ENCODE measurements around the gene MRE11. TPM values are rescaled to one million over a fixed set of nuclear protein-coding genes. Genes with fewer than 3 reads are reported as not detected.

MRE11 gene
- polyA plus RNA-seq, 2 of the 4 experiments (the other 2 are of a cell fraction): 19.2 to 28.4 TPM

DNA sequence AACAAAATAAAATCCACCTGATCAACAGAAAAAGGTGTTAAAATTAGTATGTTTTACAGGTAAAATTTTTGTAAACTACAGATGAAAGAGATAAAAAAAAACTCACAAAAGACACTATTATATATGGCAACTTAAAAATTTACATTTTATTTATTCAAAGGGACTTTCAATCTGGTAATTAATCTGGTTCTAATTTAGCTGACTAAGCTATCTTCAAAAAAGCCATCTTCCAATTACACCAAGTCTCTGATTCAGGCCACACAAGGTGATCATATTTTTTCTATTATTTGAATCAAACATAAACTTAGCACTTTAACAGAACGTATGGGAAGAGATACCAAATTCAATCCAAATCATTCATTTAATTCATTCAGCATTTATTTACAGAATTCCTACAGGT lies 7.6 kb downstream of the MRE11 start:
- no peak overlapping the region for H3K27ac ChIP-seq
- WGBS (ENCODE audit: missing lambda C conversion rate): 89% methylated on average over 1 of the region's 1 CpG
- TF ChIP-seq MAFK (IDR thresholded peaks at IDR 0.05; ENCODE audit: partially characterized antibody) (peak; percentile 73), CBX2 (IDR thresholded peaks at IDR 0.05; ENCODE audit: borderline replicate concordance, low read depth) (no peak)
- no peak overlapping the region for H3K4me2 ChIP-seq
- H3K4me3 ChIP-seq: no peak overlapping the region
- CTCF ChIA-PET: interaction anchor here (0.6 kb wide), 1 partner anchor 176 kb away, joined by 3 read pairs; no protein-coding TSS in a partner anchor
- POLR2A ChIA-PET: no interaction called here
- H3K4me1 ChIP-seq: no peaks in the 10 kb centered on the region
- DNase-seq (ENCODE audit: low read depth in 1 of 2, low spot score in 1 of 2) (no peak), ATAC-seq (no peak), FAIRE-seq (no peak)
- no peaks in the 10 kb centered on the region for H3K9me3 ChIP-seq

DNA sequence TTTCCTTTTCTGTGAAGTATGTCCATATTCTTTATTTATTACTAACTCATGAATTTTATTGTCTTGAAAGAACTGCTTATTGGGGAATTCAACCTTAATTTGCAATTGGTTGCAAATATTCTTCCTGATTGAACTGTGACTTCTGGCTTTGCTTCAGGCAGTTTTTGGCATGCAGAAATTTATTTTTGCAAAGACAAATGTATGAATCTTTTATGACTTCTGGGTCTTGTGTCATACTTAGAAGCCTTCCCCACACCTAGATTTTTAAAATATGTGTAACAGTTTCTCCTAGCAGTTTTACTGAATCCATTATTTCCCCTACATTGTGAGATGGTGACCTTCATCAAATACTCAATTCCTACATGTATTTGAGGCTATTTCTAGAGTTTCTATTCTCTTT lies 12.3 kb downstream of the MRE11 start:
- Histone ChIP-seq H3K4me3 (no peak overlapping the region), H3K27ac (no peak overlapping the region), H3K4me2 (no peak overlapping the region), H3K9me3 (no peaks in the 10 kb centered on the region), H3K4me1 (no peaks in the 10 kb centered on the region)
- FAIRE-seq (no peak), ATAC-seq (no peak), DNase-seq (ENCODE audit: low read depth in 1 of 2, low spot score in 1 of 2) (no peak)
- CTCF ChIA-PET: no interaction called here
- TF ChIP-seq EHF (CRISPR knock-in tag; IDR thresholded peaks at IDR 0.05) (no peak), CHD4 (IDR thresholded peaks at IDR 0.05; ENCODE audit: borderline replicate concordance) (no peak), EP300 (IDR thresholded peaks at IDR 0.05) (no peak), RAD21 (conservative IDR thresholded peaks at IDR 0.05 in 1 of 2, IDR thresholded peaks at IDR 0.05 in 1 of 2) (no peak)
- TF ChIP-seq, protein P1, sequence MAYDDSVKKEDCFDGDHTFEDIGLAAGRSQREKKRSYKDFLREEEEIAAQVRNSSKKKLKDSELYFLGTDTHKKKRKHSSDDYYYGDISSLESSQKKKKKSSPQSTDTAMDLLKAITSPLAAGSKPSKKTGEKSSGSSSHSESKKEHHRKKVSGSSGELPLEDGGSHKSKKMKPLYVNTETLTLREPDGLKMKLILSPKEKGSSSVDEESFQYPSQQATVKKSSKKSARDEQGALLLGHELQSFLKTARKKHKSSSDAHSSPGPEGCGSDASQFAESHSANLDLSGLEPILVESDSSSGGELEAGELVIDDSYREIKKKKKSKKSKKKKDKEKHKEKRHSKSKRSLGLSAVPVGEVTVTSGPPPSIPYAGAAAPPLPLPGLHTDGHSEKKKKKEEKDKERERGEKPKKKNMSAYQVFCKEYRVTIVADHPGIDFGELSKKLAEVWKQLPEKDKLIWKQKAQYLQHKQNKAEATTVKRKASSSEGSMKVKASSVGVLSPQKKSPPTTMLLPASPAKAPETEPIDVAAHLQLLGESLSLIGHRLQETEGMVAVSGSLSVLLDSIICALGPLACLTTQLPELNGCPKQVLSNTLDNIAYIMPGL (CRISPR knock-in tag; IDR thresholded peaks at IDR 0.05; ENCODE audit: borderline replicate concordance): no peak
- POLR2A ChIA-PET: no interaction called here

DNA sequence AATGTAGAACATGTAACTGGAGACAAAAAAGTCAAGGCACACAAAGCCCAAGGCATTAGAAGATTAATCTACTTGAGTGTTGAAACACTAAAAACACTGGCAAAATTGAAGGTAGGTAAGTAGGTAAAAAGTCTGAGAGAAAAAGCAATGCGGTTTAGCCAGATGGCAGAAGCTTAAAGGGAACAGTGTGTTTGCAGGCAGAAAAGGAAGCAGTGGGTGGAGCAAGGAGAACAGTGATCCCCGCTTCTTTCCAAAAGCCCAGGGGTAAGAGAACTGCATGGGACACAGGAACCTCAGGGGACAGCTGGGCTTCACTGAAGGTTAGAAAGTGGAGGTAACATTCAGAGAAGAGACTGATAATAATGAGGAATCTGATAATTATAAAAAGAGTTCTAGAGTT lies 16.0 kb downstream of the MRE11 start:
- POLR2A ChIA-PET: no interaction called here
- CTCF ChIA-PET: no interaction called here

More for the DNA sequence above, 16.0 kb downstream of the MRE11 start:
- FAIRE-seq (no peak), DNase-seq (ENCODE audit: low read depth in 1 of 2, low spot score in 1 of 2) (no peak), ATAC-seq (no peak)
- WGBS (ENCODE audit: missing lambda C conversion rate): 100% methylated on average over 2 of the region's 2 CpGs
- no peak for TF ChIP-seq EHF (CRISPR knock-in tag; IDR thresholded peaks at IDR 0.05)
- no peak for TF ChIP-seq HOXA7 (CRISPR knock-in tag; IDR thresholded peaks at IDR 0.05)
- TF ChIP-seq RNF2 (IDR thresholded peaks at IDR 0.05; ENCODE audit: borderline replicate concordance, low read depth): no peak
- no peak for TF ChIP-seq POLR2A (IDR thresholded peaks at IDR 0.05; ENCODE audit: low read length)
- TF ChIP-seq TFCP2L1 (CRISPR knock-in tag; IDR thresholded peaks at IDR 0.05): no peak
- no peak for TF ChIP-seq BHLHE40 (IDR thresholded peaks at IDR 0.05; ENCODE audit: low read depth, low read length)
- TF ChIP-seq, protein P2, sequence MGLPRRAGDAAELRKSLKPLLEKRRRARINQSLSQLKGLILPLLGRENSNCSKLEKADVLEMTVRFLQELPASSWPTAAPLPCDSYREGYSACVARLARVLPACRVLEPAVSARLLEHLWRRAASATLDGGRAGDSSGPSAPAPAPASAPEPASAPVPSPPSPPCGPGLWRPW (IDR thresholded peaks at IDR 0.05): no peak
- TF ChIP-seq, protein P1 (CRISPR knock-in tag; IDR thresholded peaks at IDR 0.05; ENCODE audit: borderline replicate concordance): no peak
- no peak for TF ChIP-seq PHF8 (IDR thresholded peaks at IDR 0.05; ENCODE audit: borderline replicate concordance, low read depth)
- TF ChIP-seq HEYL (CRISPR knock-in tag; IDR thresholded peaks at IDR 0.05): no peak
- no peak for TF ChIP-seq HOXB13 (CRISPR knock-in tag; IDR thresholded peaks at IDR 0.05; ENCODE audit: low read depth)
- TF ChIP-seq, protein P3, sequence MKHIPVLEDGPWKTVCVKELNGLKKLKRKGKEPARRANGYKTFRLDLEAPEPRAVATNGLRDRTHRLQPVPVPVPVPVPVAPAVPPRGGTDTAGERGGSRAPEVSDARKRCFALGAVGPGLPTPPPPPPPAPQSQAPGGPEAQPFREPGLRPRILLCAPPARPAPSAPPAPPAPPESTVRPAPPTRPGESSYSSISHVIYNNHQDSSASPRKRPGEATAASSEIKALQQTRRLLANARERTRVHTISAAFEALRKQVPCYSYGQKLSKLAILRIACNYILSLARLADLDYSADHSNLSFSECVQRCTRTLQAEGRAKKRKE (CRISPR knock-in tag; IDR thresholded peaks at IDR 0.05; ENCODE audit: low read depth): no peak
- no peak for TF ChIP-seq MAFK (IDR thresholded peaks at IDR 0.05; ENCODE audit: partially characterized antibody)
- no peak for TF ChIP-seq RARB (CRISPR knock-in tag; IDR thresholded peaks at IDR 0.05)
- no peak for TF ChIP-seq EHMT2 (IDR thresholded peaks at IDR 0.05; ENCODE audit: low read depth)
- no peak overlapping the region for H3K27ac ChIP-seq
- H3K4me1 ChIP-seq: no peaks in the 10 kb centered on the region
- no peak overlapping the region for H3K4me3 ChIP-seq
- H3K4me2 ChIP-seq: no peak overlapping the region
- H3K9me3 ChIP-seq: no peaks in the 10 kb centered on the region

Data from A549 (cell line).